Measurements from ENCODE around the gene TMEM88. TPM values are rescaled to one million over a fixed set of nuclear protein-coding genes. Genes with fewer than 3 reads are reported as not detected.

Gene TMEM88
- total RNA-seq, 4 donors from 2014 or later: 0.91 to 5.9 (median 3.4) TPM

DNA sequence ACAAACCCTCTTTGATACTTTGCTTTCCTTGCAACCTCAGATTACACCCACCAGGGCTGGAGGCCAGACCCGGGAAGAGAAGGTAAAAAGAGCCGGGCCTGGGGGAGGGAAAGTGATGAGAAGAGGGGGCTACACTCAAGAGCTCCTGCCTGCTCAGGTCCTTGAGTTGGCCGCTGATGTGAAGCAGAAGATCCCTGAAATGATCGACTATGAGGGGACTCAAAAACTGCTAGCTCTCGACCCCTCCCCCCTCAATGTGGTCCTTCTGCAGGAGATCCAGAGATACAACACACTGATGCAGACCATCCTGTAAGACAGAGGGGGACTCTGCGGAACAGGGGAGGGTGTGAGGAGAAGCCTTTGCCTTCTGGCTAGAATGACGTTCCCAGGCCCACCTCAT lies 23.6 kb upstream of the TMEM88 start:
- no peak for TF ChIP-seq POLR2A (IDR thresholded peaks at IDR 0.05)
- TF ChIP-seq, protein P1, sequence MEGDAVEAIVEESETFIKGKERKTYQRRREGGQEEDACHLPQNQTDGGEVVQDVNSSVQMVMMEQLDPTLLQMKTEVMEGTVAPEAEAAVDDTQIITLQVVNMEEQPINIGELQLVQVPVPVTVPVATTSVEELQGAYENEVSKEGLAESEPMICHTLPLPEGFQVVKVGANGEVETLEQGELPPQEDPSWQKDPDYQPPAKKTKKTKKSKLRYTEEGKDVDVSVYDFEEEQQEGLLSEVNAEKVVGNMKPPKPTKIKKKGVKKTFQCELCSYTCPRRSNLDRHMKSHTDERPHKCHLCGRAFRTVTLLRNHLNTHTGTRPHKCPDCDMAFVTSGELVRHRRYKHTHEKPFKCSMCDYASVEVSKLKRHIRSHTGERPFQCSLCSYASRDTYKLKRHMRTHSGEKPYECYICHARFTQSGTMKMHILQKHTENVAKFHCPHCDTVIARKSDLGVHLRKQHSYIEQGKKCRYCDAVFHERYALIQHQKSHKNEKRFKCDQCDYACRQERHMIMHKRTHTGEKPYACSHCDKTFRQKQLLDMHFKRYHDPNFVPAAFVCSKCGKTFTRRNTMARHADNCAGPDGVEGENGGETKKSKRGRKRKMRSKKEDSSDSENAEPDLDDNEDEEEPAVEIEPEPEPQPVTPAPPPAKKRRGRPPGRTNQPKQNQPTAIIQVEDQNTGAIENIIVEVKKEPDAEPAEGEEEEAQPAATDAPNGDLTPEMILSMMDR (IDR thresholded peaks at IDR 0.05): no peak
- WGBS, 2 donors: 71 to 76% methylated on average over 7 of the region's 7 CpGs
- DNase-seq (ENCODE audit: low spot score in 2 of 2): no peak
- no peak overlapping the region for H3K4me3 ChIP-seq (ENCODE audit: low read depth, poor library complexity, severe bottlenecking)
- intact Hi-C loops (cut with DNase I; ENCODE audit: low total_unique reads): no loop called here

DNA sequence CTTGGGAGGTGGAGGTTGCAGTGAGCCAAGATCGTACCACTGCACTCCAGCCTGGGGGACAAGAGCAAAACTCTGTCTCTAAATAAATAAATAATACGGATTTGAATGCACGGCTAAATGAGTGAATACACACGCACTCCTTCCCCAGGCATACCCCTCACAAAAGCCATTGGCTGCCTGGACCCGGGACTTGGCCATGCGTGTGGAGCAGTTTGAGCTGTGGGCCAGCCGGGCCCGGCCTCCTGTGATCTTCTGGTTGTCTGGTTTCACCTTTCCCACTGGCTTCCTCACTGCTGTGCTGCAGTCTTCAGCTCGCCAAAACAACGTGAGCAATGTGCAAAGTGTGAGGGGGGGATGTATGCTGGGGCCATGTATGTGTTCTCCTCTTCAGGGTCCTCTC lies 22.4 kb upstream of the TMEM88 start:
- peak in 1 of 2 donors; percentile 81 for DNase-seq (ENCODE audit: low spot score in 2 of 2)
- H3K4me3 ChIP-seq (ENCODE audit: low read depth, poor library complexity, severe bottlenecking): no peak overlapping the region
- TF ChIP-seq, protein P1 (IDR thresholded peaks at IDR 0.05): no peak
- TF ChIP-seq POLR2A (IDR thresholded peaks at IDR 0.05): no peak
- WGBS, 2 donors: 85 to 92% methylated on average over 10 of the region's 10 CpGs
- intact Hi-C loops (cut with DNase I; ENCODE audit: low total_unique reads): no loop called here

DNA sequence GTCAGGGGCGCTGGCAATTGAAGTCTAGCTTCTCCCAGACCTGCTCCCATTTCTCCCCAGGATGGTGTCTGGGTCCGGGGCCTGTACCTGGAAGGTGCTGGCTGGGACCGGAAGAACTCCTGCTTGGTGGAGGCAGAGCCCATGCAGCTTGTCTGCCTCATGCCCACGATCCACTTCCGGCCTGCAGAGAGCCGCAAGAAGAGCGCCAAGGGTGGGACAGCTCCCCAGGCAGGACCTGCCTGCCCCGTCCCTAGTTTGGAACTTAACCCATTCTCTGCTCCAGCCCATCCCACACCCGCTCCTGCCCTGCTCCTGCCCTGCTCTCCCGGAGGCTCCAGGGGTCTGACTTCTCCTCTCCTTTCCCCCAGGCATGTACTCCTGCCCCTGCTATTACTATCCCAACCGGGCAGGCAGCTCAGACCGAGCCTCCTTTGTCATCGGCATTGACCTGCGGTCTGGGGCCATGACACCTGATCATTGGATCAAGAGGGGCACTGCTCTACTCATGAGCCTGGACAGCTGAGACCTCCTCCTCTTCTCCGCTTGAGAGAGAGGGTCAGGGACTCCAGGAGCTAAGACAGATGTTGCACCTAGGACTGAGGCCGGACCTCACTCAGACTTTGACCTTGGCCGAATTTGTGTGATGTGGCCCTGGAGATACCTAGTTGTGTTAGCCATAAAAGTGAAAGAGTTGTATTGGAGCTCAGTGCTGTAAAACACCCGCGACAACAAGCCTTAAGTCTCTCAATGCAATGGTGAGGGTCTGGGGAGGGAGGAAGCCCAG lies 21.7 kb upstream of the TMEM88 start:
- no peak for TF ChIP-seq POLR2A (IDR thresholded peaks at IDR 0.05)
- TF ChIP-seq, protein P1 (IDR thresholded peaks at IDR 0.05): no peak
- intact Hi-C loops (cut with DNase I; ENCODE audit: low total_unique reads): no loop called here
- 34 to 40% methylated on average over 19 of the region's 19 CpGs for WGBS, 2 donors
- peak in 1 of 2 donors; percentile 85 for DNase-seq (ENCODE audit: low spot score in 2 of 2)
- no peak overlapping the region for H3K4me3 ChIP-seq (ENCODE audit: low read depth, poor library complexity, severe bottlenecking)

DNA sequence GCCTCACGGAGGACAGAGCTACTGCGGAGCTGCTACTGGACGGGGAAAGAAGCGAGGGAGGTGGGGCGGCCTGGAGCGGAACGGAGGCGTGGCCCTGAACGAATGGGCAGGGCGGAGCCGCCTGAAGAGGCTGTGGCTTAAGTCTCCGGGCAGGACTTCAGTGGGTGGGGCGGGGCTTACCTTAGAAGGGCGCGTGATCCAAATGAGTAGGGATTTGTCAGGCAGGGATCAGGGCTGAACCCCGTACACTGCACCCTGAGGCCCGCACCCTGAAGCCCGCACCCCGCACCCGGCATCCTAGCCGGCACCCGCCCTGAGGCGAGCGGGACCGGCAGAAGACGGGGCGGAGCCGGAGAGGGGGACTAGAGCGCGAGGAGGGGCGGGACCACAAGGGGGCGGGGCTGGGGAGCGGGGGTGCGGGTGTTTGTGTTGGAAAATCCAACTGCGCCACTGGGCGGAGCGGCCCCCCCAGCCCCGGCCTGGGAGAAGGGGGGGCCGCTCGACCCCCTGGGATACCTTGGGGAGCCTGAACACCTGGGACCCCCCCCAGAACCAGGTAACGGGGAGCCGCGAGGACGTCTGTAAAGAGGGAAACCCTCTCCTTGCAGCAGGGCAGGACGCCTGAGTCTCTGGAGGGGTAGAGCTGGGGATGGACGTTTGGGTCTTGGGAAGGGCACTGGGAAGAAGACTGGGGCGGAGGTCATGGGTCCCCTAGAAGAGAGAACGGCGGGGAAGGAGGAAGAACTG lies 20.9 kb upstream of the TMEM88 start, which contains the start of gene KDM6B:
Gene KDM6B (plus strand): TSS at position 423 of the 747 bp plus-strand sequence. CDS start 11,338 bp downstream, outside the sequence.
- intact Hi-C loops (cut with DNase I; ENCODE audit: low total_unique reads): no loop called here
- TF ChIP-seq POLR2A (IDR thresholded peaks at IDR 0.05): no peak
- TF ChIP-seq, protein P1 (IDR thresholded peaks at IDR 0.05): no peak
- peak within 1 kb of the TSS; percentile 77 for H3K4me3 ChIP-seq (ENCODE audit: low read depth, poor library complexity, severe bottlenecking)
- WGBS, 2 donors: 0 to 1% methylated on average over 45 of the region's 49 CpGs
- peak; percentile 94 to 99 for DNase-seq (ENCODE audit: low spot score in 2 of 2)

- peak in 1 of 2 donors; percentile 94 for DNase-seq (ENCODE audit: low spot score in 2 of 2)
- 0 to 1% methylated on average over 12 to 13 of the region's 20 CpGs for WGBS, 2 donors
- TF ChIP-seq, protein P1 (IDR thresholded peaks at IDR 0.05): peak in 1 of 3 donors; percentile 84
- TF ChIP-seq POLR2A (IDR thresholded peaks at IDR 0.05): no peak
- intact Hi-C loops (cut with DNase I; ENCODE audit: low total_unique reads): no loop called here
- peak overlapping the region; percentile 77 for H3K4me3 ChIP-seq (ENCODE audit: low read depth, poor library complexity, severe bottlenecking)
Observed at GRCh38 chr17:7834542-7834956, 20.3 kb upstream of the TMEM88 start.
